ELR (cell line): ENCODE data around the gene UBFD1.
"Not testable (repeated sequence)": the region's sequence is repeated elsewhere in the genome, so short reads cannot be mapped to it uniquely, and the experiment has no call there.

Source experiments
- DNase-seq: peaks from one replicate; pipeline ENCODE4 v3.0.0-alpha.2; 2015; ENCODE audit warnings: low read depth

Gene UBFD1, protein sequence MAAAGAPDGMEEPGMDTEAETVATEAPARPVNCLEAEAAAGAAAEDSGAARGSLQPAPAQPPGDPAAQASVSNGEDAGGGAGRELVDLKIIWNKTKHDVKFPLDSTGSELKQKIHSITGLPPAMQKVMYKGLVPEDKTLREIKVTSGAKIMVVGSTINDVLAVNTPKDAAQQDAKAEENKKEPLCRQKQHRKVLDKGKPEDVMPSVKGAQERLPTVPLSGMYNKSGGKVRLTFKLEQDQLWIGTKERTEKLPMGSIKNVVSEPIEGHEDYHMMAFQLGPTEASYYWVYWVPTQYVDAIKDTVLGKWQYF

DNA sequence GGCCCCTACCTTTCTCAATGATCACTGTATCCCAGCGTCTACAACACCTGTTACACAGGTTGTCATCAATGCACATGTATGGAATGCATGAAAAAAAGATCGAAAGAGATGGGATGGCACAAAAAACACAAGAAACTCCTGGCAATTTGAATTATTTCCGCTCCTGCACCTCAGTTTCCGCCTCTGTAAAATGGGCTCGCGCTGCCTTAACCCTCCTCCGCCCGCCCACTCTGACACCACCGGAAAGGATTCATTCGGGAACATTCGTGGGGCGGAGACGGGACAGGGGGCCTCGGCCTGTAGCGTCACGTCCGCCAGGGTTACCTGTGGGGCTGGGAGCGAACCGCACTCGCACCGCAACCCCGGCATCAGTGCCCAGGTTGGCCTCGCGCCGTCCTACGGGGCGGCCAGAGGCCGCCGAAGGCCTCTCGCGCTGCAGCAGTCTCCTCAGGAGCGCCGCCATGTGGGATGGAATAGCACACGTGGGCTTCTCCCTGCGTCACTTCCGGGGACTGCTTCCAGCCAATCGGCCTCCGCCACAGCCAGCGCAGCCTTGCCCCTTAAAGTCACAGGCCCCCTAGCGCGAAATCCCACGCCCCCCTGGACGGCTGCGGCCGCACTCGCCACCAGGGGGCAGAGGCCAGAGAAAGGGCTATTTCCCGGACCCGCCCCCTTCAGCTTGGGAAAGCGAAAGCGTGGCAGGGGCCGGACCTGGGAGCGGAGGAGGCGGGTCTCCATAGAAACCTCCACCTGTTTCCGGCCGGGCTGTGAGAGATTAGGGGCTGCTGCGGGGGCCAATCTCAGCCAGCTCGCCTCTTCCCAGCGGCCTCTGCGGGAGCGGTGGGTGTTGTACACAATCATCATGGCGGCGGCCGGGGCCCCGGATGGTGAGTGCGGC is at the start of gene UBFD1, which contains the start of gene EARS2:
Gene UBFD1 (plus strand): TSS at position 847 of the 898 bp plus-strand sequence. CDS start 16 bp downstream, at position 863.
Gene EARS2 (minus strand): TSS at position 470 of the 898 bp plus-strand sequence. CDS start 7 bp downstream, at position 463.
- peak; percentile 98 for DNase-seq

DNA sequence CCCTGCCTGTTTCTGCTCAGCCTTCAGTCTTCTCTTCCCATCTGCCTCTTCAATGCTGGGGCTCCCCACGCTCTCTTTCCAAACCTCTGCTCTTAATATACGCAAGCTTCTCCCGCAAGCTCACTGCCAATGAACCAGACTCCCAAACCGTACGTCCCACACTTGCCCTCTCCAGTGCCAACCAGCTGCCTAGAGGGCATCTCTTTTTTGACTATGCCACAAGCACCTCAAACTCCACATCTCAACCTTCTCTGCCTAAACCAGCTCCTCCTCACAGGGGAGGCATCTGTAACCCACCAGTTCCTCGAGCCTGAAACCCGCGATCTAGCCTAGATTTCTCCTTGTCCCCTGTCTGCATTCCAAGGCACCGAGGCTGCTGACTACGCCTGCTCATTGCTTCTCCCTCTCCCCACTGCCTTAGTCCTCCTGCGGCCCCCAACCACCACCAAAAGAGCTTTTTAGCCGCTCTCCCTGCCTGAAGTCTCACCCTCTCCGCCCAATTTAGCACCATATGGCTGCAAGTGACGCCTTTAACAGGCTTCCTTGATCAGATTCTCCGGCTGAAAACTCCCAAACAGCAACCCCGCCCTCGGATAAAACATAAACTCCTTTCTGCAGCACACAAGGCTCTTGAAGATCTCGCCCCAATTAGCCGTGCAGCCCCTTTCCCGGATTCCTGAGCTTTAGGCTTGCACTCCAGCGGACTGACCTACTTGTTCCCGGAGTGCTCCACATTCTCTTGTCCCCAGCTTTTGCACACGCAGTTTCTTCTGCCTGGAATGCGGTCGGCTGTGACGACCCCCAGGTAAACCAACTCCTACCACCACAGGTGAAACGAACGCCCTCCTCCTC is 48.7 kb upstream of the UBFD1 start:
- peak; percentile 11 for DNase-seq

DNA sequence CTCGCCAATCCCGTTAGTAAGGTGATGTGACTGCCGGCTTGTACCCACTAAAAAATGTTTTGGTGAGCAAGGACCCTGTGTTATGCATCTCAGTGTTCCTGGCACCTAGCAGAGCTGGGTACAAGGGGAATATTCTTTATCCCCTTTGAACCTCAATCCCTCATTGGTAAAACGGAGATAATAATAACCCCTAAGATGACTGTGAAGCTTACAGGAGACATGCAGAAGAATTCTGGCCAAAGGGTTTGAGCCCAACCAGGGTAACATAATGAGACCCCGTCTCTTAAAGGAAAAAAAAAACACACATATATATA is 48.1 kb upstream of the UBFD1 start:
- no peak for DNase-seq

DNA sequence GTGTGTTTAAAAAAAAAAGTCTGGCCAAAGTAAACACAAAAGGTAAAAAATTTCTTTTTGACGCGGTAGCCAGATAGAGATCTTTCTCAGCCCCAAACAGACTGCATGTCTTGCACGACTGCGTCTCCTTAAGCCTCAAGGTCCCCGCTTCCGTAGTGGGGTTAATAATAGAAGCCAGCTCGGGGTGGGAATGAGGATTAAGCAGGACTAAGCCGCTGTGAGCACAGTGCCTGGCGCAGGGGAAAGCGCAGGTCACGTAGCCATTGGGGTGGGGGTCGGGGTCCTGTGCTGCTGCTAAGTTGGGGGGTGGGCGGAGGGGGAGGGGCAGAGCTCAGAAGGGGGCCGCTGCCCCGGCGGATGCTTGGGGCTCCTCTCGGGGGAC is 47.8 kb upstream of the UBFD1 start:
- peak; percentile 56 for DNase-seq

DNA sequence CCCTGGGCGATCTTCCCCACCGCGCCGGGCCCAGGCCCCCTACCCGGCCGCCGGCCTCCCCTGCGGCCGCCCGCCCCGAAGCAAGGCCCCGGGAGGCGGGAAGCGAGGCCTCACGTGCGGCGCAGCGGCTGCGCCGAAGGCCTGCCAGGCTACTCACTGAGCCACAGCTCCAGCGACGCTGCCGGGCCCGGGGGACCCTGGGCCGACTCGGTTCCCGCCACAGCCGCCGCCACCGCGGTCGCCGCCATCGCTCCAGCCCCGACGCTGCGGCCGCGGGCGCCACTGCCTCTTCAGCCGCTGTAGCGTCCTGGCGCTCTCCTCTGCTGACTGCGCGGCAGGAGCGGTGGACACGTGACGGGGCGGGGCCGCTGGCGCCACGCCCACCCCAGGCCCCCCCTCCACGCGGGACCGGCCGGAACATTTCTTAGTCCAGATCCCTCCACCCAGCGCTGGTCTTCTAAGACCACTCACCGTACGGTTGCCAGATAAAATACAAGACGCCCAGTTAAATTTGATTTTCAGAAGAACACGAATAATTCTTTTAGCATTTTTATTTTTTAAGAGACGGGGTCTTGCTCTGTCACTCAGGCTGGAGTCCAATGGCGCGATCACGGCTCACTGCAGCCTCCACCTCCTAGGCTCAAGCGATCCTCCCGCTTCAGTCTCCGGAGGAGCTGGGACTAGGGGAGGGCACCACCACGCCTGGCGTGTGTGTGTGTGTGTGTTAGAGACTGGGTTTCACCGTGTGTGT is 47.2 kb upstream of the UBFD1 start, which contains the start of gene GGA2:
Gene GGA2 (minus strand): TSS at position 331 of the 751 bp plus-strand sequence. CDS start 83 bp downstream, at position 248.
- peak; percentile 79 for DNase-seq

DNA sequence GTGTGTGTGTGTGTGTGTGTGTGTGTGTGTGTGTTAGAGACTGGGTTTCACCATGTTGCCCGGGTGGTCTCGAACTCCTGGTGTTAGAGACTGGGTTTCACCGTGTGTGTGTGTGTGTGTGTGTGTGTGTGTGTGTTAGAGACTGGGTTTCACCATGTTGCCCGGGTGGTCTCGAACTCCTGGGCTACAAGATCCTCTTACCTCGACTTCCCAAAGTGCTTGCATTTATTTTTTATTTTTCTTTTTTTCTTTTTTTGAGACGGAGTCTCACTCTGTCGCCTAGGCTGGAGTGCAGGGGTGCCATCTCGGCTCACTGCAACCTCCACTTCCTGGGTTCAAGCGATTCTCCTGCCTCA is 46.6 kb upstream of the UBFD1 start:
- DNase-seq = not testable (repeated sequence)

DNA sequence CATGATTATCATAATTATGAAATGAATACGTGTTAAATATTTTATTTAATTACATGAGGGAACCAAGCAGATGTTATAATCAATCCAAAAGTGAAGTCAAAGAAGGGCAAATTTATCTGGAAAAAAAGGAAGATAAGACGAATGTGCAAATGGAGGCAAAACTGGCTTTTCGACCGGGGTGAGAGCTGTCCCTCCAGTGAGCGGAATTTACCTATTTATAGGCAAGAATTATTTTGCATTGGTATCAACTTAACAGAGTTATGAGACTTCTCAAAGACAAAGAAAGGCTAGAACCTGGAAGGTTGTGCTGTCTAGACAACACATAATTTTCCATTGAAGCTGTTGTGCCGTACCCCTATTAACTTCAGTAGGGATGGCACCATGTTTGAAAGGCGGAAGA is 45.8 kb upstream of the UBFD1 start:
- DNase-seq = no peak

DNA sequence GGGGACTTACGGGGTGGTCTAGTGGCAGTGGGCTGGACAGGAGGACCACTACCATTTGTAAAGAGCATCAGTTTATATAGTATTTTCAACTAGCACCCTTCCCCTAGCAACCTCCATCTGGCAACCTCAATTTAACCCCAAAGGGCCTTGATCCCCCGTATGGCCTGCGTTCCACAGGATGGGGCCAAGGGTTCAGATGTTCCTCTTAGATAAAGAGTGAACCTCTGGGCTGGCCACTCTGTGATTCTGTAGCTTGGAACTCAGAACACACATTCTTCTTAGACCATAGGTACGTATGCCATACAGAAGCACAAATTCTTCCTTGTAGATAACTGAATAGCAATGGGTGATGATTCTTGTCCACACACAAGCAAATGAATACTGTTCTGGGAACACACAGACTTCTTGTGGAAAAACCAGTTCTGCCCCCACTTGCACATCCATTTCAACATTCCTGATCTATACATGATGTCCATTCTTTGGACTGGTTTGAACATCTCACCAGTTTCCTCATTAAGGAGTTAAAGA is 45.3 kb upstream of the UBFD1 start:
- no peak for DNase-seq

DNA sequence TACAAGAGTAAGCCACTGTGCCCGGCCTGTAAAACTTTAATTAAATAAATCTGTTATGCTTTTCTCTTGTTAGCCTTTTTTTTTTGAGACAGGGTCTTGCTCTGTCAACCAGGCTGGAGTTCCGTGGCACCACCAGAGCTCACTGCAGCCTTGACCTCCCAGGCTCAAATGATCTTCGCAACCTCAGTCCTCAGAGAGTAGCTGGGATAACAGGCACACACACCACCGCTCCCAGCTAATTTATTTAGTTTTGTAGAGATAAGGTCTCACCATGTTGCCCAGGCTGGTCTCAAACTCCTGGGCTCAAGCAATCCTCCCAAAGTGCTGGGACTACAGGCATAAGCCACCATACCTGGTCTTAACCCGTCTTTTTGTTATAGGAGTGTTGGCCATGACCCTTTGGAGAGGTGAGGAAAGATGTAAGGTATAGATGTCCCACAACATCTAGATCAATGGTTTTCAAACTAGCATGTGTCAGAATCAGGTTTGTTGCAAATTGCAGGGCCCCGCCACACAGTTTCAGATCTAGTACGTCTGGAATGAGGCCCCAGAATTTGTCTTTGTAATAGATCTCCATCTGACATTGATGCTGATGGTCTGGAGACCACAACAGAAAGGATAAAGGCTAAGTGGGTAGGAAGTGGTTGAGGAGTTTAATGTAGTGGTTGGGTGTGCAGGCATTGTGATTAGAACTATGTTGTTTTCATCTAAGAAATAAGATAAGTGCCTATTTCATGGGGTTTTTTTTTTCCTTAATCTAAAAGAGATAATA is 43.0 kb upstream of the UBFD1 start:
- DNase-seq = no peak

DNA sequence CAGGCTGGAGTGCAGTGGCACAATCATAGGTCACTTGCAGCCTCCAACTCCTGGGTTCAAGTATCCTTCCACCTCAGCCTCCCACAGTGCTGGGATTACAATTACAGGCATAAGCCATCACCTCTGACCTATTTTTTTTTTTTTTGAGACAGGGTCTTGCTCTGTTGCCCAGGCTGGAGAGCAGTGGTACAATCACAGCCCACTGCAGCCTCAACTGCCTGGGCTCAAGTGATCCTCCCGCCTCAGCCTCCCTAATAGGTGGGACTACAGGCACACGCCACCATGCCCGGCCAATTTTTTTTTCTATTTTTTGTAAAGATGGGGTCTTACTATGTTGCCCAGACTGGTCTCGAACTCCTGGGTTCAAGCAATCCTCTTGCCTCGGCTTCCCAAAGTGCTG is 41.6 kb upstream of the UBFD1 start:
- no peak for DNase-seq

DNA sequence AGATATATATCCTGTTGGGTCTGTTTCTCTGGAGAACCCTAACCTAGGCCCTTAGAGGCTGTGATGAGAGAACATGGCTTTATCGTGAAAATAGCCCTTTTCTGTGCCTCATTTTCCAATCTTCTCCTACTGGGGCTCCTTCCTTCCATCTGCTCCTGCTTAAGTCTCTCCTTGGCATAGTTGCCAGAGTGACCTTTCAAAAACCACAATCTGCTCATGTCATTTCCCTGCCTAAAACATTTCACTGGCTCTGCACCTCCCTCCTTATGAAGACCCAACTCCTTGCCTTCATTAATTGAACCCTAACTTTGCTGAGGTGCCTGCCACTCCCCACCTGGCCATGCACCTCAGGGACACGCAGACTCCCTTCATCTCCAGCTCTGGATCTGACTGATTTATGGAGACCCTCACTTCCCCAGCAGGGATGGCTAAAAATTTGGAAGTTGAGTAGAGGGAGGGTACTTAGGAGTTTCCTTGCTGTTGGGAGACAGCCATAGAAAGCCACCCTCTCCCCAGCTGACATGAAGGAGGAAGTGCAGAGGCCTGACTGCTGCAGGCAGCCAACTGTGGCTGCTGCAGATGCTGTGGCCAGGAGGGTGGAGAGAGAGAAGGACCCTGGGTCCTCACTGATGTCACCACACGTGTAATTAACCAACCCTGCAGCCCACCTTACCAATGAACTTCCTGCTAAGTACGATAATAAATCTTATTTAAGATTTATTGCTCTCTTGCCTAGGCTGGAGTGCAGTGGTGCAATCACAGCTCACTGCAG is 41.0 kb upstream of the UBFD1 start:
- no peak for DNase-seq

DNA sequence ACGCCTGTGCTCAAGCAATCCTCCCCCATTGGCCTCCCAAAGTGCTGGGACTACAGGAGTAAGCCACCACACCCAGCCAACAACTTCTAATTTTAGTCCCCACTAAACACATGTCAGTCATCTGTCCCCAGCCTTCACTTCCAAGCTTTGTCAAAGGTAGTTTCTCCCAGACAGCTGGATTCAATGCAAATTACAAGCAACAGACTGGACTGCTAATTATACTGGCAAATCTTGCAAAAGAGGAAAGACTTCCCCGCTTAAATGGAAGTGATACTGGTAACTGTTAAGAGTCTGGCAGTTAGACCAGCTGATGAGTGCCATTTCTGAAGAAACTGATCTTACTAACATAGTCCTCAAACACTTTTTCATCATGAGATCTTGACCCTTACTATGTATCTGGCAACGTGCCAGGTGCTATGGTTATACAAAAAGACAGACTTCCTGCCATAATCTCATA is 39.1 kb upstream of the UBFD1 start:
- DNase-seq = no peak

DNA sequence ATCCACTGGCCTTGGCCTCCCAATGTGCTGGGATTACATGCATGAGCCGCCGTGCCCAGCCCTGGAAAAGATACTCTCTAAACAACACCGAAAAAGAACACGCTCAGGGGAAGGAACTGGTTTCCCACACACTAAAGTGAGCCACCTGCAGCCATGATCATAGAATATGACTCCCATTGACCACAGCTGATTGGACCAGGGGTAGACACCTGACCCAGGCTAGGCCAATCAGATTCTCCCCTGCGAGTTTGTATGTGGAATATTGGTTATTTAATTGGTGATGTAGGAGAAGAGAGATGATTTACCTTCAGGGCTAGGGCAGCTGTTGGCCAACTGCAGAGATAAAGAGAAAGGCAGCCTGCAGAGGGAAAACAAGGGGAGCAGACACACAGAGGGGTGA is 38.2 kb upstream of the UBFD1 start:
- DNase-seq = peak; percentile 8

DNA sequence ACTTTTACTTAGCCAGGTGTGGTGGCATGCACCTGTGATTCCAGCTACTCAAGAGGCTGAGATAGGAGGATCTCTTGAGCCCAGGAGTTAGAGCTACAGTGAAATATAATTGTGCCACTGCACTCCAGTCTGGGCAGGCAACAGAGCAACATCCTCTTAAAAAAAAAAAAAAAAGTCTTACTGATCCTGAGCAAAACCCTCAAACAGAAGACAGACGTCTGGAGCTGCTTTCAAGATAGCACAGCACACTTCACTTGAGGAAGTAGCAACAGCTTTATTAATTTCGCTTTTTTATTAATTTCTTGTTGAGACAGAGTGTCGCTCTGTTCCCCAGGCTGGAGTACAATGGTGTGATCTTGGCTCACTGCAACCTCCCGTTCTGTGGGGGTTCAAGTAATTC is 37.0 kb upstream of the UBFD1 start:
- DNase-seq = no peak

DNA sequence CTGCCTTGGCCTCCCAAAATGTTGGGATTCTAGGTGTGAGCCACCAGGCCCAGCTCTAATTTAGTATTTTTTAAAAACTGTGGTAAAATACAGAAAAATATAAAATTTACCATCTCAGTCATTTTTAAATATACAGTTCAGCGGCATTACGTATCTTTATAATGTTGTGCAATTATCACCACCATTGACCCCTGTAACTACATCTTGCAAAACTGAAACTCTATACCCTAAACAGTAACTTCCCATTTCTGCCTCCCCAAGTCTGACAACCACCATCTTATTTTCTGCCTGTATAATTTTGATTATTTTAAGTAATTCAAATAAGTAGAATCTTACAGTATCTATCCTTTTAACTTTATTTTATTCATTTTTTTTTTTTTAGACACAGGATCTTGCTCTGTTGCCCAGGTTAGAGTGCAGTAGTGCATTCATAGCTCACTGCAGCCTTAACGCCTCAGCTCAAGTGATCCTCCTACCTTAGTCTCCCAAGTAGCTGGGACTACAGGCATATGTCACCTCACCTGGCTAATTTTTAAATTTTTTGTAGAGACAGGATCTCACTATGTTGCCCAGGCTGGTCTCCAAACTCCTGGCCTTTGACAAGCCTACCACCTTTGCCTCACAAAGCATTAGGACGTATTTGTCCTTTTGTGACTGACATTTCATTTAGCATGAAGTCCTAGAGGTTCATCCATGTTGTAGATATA is 36.3 kb upstream of the UBFD1 start:
- no peak for DNase-seq

DNA sequence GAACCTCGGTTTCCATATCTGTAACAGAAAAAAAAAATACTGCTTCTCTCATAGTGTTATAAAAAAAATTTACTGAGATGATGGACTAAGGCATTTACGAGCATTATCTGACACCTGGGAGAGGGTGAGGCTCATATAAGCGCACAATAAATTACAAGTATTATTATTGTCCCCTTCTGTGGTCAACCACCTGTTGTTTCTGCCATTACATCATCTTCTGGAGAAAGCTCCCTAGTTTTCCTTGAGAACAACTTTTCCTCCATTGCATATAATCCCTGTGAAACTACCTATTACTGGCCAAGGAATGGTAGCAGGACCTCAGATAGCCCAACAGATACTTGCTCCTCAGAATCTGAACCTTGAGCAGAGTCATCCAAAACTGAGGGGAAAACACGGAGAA is 35.6 kb upstream of the UBFD1 start:
- no peak for DNase-seq

DNA sequence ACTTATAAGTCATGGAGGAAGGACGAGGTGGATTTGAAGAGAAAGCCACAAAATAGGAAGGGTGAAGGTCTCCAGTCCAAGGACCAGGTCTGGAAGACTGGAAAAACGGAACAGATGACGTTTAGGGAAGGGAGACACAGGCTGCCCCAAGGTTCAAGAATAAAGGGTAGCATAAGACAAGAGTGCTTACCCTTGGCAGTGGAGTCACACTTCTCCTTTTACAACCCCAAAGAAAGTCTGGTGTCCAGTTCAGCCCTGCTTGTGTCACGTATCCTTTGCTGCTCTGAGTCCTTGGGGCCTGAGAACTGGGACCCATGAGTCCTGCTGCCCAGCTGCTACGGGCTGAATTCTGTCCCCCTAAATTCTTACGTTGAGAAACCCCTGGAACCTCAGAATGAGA is 34.2 kb upstream of the UBFD1 start:
- DNase-seq = no peak

DNA sequence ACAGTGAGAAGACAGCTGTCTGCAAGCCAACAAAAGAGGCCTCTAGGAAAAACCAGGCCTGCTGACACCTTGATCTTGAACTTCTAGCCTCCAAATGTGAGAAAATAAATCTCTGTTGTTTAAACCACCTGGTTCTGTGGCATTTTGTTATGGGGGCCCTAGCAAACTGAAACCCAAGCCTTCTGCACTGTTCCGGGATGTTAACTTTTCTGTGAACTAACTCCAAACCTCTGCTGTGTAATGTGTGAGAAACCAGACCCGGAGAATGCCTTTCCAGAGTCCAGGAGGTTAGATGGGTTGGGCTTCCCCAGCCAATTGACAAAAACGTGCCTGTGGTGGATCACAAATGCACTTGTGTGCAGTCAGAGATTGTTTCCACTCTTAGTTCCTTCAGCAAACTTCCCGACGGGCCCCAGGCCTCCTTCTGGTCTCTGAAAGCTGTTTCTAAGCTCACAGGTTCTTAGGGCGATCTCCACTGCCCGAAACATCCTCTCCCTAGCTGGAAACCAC is 33.6 kb upstream of the UBFD1 start:
- DNase-seq = no peak

DNA sequence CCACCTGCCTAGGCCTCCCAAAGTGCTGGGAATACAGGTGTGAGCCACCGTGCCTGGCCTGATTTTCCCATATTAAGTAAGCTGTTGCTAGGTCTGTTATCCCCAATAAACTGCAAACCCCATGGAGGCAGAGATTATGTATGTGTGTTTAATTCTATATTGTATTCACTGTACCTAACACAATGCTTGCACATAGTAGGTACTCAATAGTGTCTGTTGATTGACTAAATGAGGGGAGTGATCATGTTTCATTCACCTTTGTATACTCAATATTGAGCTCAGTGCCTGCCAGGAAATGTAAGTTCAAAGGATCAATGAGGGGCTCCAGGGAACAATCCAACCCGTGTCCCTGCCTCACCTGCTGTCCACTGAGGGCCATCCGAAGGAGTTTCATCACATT is 32.6 kb upstream of the UBFD1 start:
- DNase-seq = no peak
